Tibial nerve (tissue), 3 donors: ENCODE measurements around the gene ATXN10.

Experiments used
- POLR2A ChIP-seq, 2 donors: fragments of 450-650 bp; IDR thresholded peaks; one replicate each; pipeline ENCODE4 v1.6.1; 2017; ENCODE audit warnings: antibody characterized with exemption in 2 of 2, mild to moderate bottlenecking in 2 of 2, moderate library complexity in 2 of 2
- TF ChIP-seq, protein P1 (sequence below), 5 experiments: fragments of 200-600 bp in 3 of 5; fragments of 450-650 bp in 2 of 5; sonication (generic) in 3 of 5; IDR thresholded peaks; one replicate each; pipeline ENCODE4 v1.5.1; 2016 to 2019; ENCODE audit warnings: antibody characterized with exemption in 5 of 5, mild to moderate bottlenecking in 3 of 5, moderate library complexity in 2 of 5

GRCh38 chr22:45817745-45818423, 146.2 kb downstream of the ATXN10 start:
- TF ChIP-seq, protein P1, sequence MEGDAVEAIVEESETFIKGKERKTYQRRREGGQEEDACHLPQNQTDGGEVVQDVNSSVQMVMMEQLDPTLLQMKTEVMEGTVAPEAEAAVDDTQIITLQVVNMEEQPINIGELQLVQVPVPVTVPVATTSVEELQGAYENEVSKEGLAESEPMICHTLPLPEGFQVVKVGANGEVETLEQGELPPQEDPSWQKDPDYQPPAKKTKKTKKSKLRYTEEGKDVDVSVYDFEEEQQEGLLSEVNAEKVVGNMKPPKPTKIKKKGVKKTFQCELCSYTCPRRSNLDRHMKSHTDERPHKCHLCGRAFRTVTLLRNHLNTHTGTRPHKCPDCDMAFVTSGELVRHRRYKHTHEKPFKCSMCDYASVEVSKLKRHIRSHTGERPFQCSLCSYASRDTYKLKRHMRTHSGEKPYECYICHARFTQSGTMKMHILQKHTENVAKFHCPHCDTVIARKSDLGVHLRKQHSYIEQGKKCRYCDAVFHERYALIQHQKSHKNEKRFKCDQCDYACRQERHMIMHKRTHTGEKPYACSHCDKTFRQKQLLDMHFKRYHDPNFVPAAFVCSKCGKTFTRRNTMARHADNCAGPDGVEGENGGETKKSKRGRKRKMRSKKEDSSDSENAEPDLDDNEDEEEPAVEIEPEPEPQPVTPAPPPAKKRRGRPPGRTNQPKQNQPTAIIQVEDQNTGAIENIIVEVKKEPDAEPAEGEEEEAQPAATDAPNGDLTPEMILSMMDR (IDR thresholded peaks at IDR 0.05) = no peak
- no peak for TF ChIP-seq POLR2A (IDR thresholded peaks at IDR 0.05)
